ENCODE data around the gene THAP8. TPM values are rescaled to one million over a fixed set of nuclear protein-coding genes. Genes with fewer than 3 reads are reported as not detected.
A peak's percentile ranks its signal among the peaks of the same experiment; 100 is the strongest.

THAP8 gene
- total and polyA plus RNA-seq, 10 of the 15 experiments (the other 5 are each of a cell fraction or from before 2014, with no cell fraction given): 0.24 to 4.4 (median 2.6) TPM

- Histone ChIP-seq H3K9ac (ENCODE audit: control insufficient read depth, insufficient read depth, low read length) (peak within 1 kb of the TSS; percentile 97), H3K9me3 (replicated peaks; ENCODE audit: control insufficient read depth, insufficient read depth, low read length) (no peaks in the 10 kb centered on the region), H3K36me3 (ENCODE audit: control insufficient read depth in 2 of 2, insufficient read depth in 2 of 2, low read length in 1 of 2) (no peaks in the 10 kb centered on the region; a peak in 1 of 4 replicates), H3K4me3 (peak within 1 kb of the TSS; percentile 97), H4K20me1 (ENCODE audit: control insufficient read depth, insufficient read depth) (no peaks in the 10 kb centered on the region), H3K4me1 (ENCODE audit: control insufficient read depth, insufficient read depth, low read length) (no peaks in the 10 kb centered on the region; the same call in 1 of the 2 replicates), H3K4me2 (ENCODE audit: control insufficient read depth, insufficient read depth) (peak within 1 kb of the TSS; percentile 86), H2AFZ (ENCODE audit: control insufficient read depth, low read depth, low read length) (peak within 1 kb of the TSS; percentile 88), H3K79me2 (ENCODE audit: control insufficient read depth, insufficient read depth, low read length) (peaks cover 16% of the 10 kb centered on the region), H3K27me3 (replicated peaks in 1 of 2; ENCODE audit: control insufficient read depth in 2 of 2, insufficient read depth in 2 of 2, low read length in 1 of 2) (no peaks in the 10 kb centered on the region), H3K27ac (ENCODE audit: control insufficient read depth, insufficient read depth) (peak within 1 kb of the TSS; percentile 91)
- CTCF ChIA-PET: interaction anchor here (0.6 to 1.5 kb wide), 8 partner anchors 11 to 404 kb away, joined by 3 to 7 read pairs (median 4); no protein-coding TSS in a partner anchor
- DNase-seq (ENCODE audit: low read depth, low spot score) (peak; percentile 96), ATAC-seq (peak; percentile 98), FAIRE-seq (peak; percentile 99)
- RAD21 ChIA-PET (ENCODE audit: unreplicated experiment): interaction anchor here (0.7 to 1.7 kb wide), 10 partner anchors 17 to 312 kb away, joined by 3 to 6 read pairs (median 3); partner anchors contain the start of genes POLR2I, TBCB and THAP8
- POLR2A ChIA-PET: interaction anchor here (0.5 to 1.5 kb wide), 11 partner anchors 10 to 1356 kb away, joined by 3 to 8 read pairs (median 4); partner anchors contain the start of genes POLR2I, SDHAF1, TBCB and THAP8
- WGBS (ENCODE audit: insufficient coverage, insufficient replicate concordance, low lambda C conversion rate, missing lambda C conversion rate): under 1% methylated on average over 42 of the region's 42 CpGs
- in situ Hi-C loops (cut with MboI) (no loop called here), intact Hi-C loops (cut with micrococcal nuclease; ENCODE audit: unreplicated experiment) (loop anchor here (5.0 kb wide), 1 partner anchor 38 kb away; the partner anchor contains the start of genes THAP8 and WDR62)
- SMC1A ChIA-PET (ENCODE audit: uncharacterized antibody, unreplicated experiment): interaction anchor here (0.6 to 1.0 kb wide), 4 partner anchors 13 to 39 kb away, joined by 3 to 5 read pairs (median 4); no protein-coding TSS in a partner anchor
- BruUV-seq (replicated peaks): TSS peak; percentile 86
- peak; percentile 54 for TF ChIP-seq NFYA (IDR thresholded peaks at IDR 0.05; ENCODE audit: borderline replicate concordance, low read depth, low read length)
- peak in 1 of 2 experiments; percentile 35; a peak in 1 of 4 replicates for TF ChIP-seq SRF (IDR thresholded peaks at IDR 0.05; ENCODE audit: low read depth in 2 of 2, low read length in 2 of 2)
- TF ChIP-seq ELK1 (IDR thresholded peaks at IDR 0.05; ENCODE audit: low read depth, low read length): 0 out of 2 replicates have a peak, but pooled peaks have one; percentile 23
- TF ChIP-seq SIN3A (IDR thresholded peaks at IDR 0.05; ENCODE audit: low read depth, low read length): peak; percentile 79; the same call in 1 of the 2 replicates
- peak; percentile 81; the same call in 1 of the 2 replicates for TF ChIP-seq YY1 (IDR thresholded peaks at IDR 0.05; ENCODE audit: low read depth, low read length)
- TF ChIP-seq SREBF1 (IDR thresholded peaks at IDR 0.05; ENCODE audit: low read length): no peak
- TF ChIP-seq HDAC2 (IDR thresholded peaks at IDR 0.05): no peak
- TF ChIP-seq EED (IDR thresholded peaks at IDR 0.05; ENCODE audit: low read depth): peak; percentile 51; the same call in 1 of the 2 replicates
- peak; percentile 98 for TF ChIP-seq HDGF (IDR thresholded peaks at IDR 0.05)
- TF ChIP-seq ZNF24 (IDR thresholded peaks at IDR 0.05): no peak
- peak; percentile 26; the same call in 1 of the 2 replicates for TF ChIP-seq SPI1 (IDR thresholded peaks at IDR 0.05; ENCODE audit: borderline replicate concordance, insufficient read depth, low read depth, low read length)
- TF ChIP-seq CHD2 (IDR thresholded peaks at IDR 0.05; ENCODE audit: borderline replicate concordance, low read depth, low read length): peak; percentile 96
- TF ChIP-seq RUNX3 (IDR thresholded peaks at IDR 0.05; ENCODE audit: low read length): peak; percentile 45
- peak; percentile 63 to 69 for TF ChIP-seq IKZF2 (IDR thresholded peaks at IDR 0.05)
- TF ChIP-seq, protein P1, sequence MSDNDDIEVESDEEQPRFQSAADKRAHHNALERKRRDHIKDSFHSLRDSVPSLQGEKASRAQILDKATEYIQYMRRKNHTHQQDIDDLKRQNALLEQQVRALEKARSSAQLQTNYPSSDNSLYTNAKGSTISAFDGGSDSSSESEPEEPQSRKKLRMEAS (IDR thresholded peaks at IDR 0.05; ENCODE audit: low read depth, low read length): peak; percentile 57; the same call in 1 of the 2 replicates
- TF ChIP-seq ZNF384 (IDR thresholded peaks at IDR 0.05; ENCODE audit: borderline replicate concordance, low read depth, low read length): no peak
- peak; percentile 62; the same call in 1 of the 2 replicates for TF ChIP-seq ZBTB40 (IDR thresholded peaks at IDR 0.05; ENCODE audit: borderline replicate concordance)
Observed at GRCh38 chr19:36014012-36014924, 39.8 kb downstream of the THAP8 start, which contains the start of gene ALKBH6. Gene ALKBH6 (minus strand): TSS chr19:36014213. CDS start chr19:36013397, 816 bp downstream.
